Right atrium auricular region (tissue), 2 donors: ENCODE measurements around the gene SF3B1. TPM values are rescaled to one million over a fixed set of nuclear protein-coding genes. Genes with fewer than 3 reads are reported as not detected.
A peak's percentile ranks its signal among the peaks of the same experiment; 100 is the strongest.
"Not testable (repeated sequence)": the region's sequence is repeated elsewhere in the genome, so short reads cannot be mapped to it uniquely, and the experiment has no call there.

Source experiments
- DNase-seq: peaks from one replicate; pipeline ENCODE4 v3.0.0-alpha.2; 2019; ENCODE audit warnings: low spot score
- H3K27ac ChIP-seq, 2 donors: fragments of 200-600 bp; sonication (generic); 1 replicate in 1 of 2; 2 replicates in 1 of 2; pipeline ENCODE4 v1.5.1; 2016 to 2019
- H3K27me3 ChIP-seq, 2 donors: fragments of 200-600 bp; sonication (generic); one replicate each; pipeline versions ENCODE4 v1.5.1 to v1.6.0; 2017 to 2019
- H3K36me3 ChIP-seq: fragments of 200-600 bp; sonication (generic); one replicate; pipeline ENCODE4 v1.5.1; 2016
- H3K4me1 ChIP-seq, 2 donors: fragments of 200-600 bp; sonication (generic); one replicate each; pipeline versions ENCODE4 v1.5.1 to v1.6.0; 2017 to 2019
- H3K4me3 ChIP-seq, 2 donors: fragments of 200-600 bp; sonication (generic); 1 replicate in 1 of 2; 2 replicates in 1 of 2; pipeline ENCODE4 v1.5.1; 2017 to 2019; ENCODE audit warnings: mild to moderate bottlenecking in 1 of 2, moderate library complexity in 1 of 2
- H3K9me3 ChIP-seq, 2 donors: fragments of 200-600 bp; sonication (generic); one replicate each; pipeline ENCODE4 v1.5.1; 2019
- total RNA-seq, 2 donors: library from RNA; depleted of rRNA; stranded (reverse); fragments of >200 nt; gene quantifications; one replicate each; pipeline ENCODE4 v1.1.0, GENCODE V29; 2016
- TF ChIP-seq, protein P1 (sequence below), 2 donors: fragments of 200-600 bp; sonication (generic); IDR thresholded peaks; one replicate each; pipeline ENCODE4 v1.5.1; 2019; ENCODE audit warnings: antibody characterized with exemption in 2 of 2

The SF3B1 gene
- total RNA-seq, 2 donors from 2014 or later = 103 to 128 TPM

GRCh38 chr2:197378494-197379307 is 56.1 kb downstream of the SF3B1 start:
- H3K36me3 ChIP-seq = no peaks in the 10 kb centered on the region
- peaks cover 0 to 7% of the 10 kb centered on the region in 2 donors for H3K4me1 ChIP-seq
- no peaks in the 10 kb centered on the region for H3K27me3 ChIP-seq
- H3K27ac ChIP-seq = no peak overlapping the region
- no peak overlapping the region for H3K4me3 ChIP-seq
- H3K9me3 ChIP-seq = no peaks in the 10 kb centered on the region
- TF ChIP-seq, protein P1, sequence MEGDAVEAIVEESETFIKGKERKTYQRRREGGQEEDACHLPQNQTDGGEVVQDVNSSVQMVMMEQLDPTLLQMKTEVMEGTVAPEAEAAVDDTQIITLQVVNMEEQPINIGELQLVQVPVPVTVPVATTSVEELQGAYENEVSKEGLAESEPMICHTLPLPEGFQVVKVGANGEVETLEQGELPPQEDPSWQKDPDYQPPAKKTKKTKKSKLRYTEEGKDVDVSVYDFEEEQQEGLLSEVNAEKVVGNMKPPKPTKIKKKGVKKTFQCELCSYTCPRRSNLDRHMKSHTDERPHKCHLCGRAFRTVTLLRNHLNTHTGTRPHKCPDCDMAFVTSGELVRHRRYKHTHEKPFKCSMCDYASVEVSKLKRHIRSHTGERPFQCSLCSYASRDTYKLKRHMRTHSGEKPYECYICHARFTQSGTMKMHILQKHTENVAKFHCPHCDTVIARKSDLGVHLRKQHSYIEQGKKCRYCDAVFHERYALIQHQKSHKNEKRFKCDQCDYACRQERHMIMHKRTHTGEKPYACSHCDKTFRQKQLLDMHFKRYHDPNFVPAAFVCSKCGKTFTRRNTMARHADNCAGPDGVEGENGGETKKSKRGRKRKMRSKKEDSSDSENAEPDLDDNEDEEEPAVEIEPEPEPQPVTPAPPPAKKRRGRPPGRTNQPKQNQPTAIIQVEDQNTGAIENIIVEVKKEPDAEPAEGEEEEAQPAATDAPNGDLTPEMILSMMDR (IDR thresholded peaks at IDR 0.05) = peak; percentile 38 to 82
- DNase-seq = no peak

- TF ChIP-seq, protein P1 (IDR thresholded peaks at IDR 0.05) = no peak
- H3K27ac ChIP-seq = no peak overlapping the region
- no peaks in the 10 kb centered on the region for H3K27me3 ChIP-seq
- no peak for DNase-seq
- H3K9me3 ChIP-seq = no peaks in the 10 kb centered on the region
- H3K36me3 ChIP-seq = no peaks in the 10 kb centered on the region
- H3K4me3 ChIP-seq = no peak overlapping the region
- H3K4me1 ChIP-seq = peaks cover 0 to 7% of the 10 kb centered on the region in 2 donors
Observed at GRCh38 chr2:197378086-197378485, 56.7 kb downstream of the SF3B1 start.

GRCh38 chr2:197377670-197378069 is 57.2 kb downstream of the SF3B1 start:
- Histone ChIP-seq H3K4me1 (peaks cover 0 to 7% of the 10 kb centered on the region in 2 donors), H3K27me3 (no peaks in the 10 kb centered on the region), H3K36me3 (no peaks in the 10 kb centered on the region), H3K4me3 (no peak overlapping the region), H3K27ac (no peak overlapping the region), H3K9me3 (no peaks in the 10 kb centered on the region)
- TF ChIP-seq, protein P1 (IDR thresholded peaks at IDR 0.05) = no peak
- no peak for DNase-seq

GRCh38 chr2:197372592-197372991 is 62.2 kb downstream of the SF3B1 start:
- H3K27ac ChIP-seq = no peak overlapping the region
- H3K4me1 ChIP-seq = no peaks in the 10 kb centered on the region
- H3K36me3 ChIP-seq = no peaks in the 10 kb centered on the region
- TF ChIP-seq, protein P1 (IDR thresholded peaks at IDR 0.05) = no peak
- no peaks in the 10 kb centered on the region for H3K9me3 ChIP-seq
- H3K4me3 ChIP-seq = no peak overlapping the region
- no peak for DNase-seq
- H3K27me3 ChIP-seq = no peaks in the 10 kb centered on the region

DNA sequence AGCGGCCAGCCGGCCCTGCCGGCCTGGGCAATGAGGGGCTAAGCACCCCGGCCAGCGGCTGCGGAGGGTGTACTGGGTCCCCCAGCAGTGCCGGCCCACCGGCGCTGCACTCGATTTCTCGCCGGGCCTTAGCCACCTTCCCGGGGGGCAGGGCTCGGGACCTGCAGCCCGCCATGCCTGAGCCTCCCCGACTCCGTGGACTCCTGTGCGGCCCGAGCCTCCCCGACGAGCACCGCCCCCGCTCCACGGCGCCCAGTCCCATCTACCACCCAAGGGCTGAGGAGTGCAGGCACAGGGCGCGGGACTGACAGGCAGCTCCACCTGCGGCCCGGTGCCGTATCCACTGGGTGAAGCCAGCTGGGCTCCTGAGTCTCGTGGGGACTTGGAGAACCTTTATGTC is 64.2 kb downstream of the SF3B1 start:
- not testable (repeated sequence) for DNase-seq, H3K4me3 ChIP-seq, H3K4me1 ChIP-seq, H3K27ac ChIP-seq, H3K27me3 ChIP-seq, H3K9me3 ChIP-seq, H3K36me3 ChIP-seq

- no peak for DNase-seq
- no peaks in the 10 kb centered on the region for H3K4me1 ChIP-seq
- TF ChIP-seq, protein P1 (IDR thresholded peaks at IDR 0.05) = no peak
- no peak overlapping the region for H3K4me3 ChIP-seq
- no peak overlapping the region for H3K27ac ChIP-seq
- no peaks in the 10 kb centered on the region for H3K27me3 ChIP-seq
- H3K9me3 ChIP-seq = no peaks in the 10 kb centered on the region
- no peaks in the 10 kb centered on the region for H3K36me3 ChIP-seq
Observed at GRCh38 chr2:197369933-197370320, 64.9 kb downstream of the SF3B1 start.
